Measurements from ENCODE around the gene MRPS25. TPM values are rescaled to one million over a fixed set of nuclear protein-coding genes. Genes with fewer than 3 reads are reported as not detected.

Gene MRPS25
- total and polyA plus RNA-seq, 2 donors from 2014 or later = 57.2 to 89.2 TPM

DNA sequence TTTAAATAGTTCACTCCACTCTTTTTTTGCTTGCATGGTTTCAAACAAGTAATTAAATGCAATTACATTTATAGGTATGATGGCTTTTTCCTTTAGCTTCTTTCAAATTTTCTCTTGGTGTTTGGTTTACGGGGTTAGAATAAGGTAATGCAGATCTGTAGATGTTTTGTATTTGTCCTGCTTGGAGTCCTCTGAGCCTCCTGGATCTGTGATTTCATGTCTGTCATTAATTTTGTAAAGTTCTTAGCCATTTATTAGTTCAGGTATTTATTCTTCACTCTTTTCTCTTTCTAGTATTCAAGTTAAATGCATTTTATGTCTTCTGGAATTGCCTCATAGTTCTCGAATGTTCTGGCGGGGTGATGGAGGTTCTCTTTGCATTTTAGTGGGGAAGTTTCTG is 1.4 kb upstream of the MRPS25 start:
- no peak overlapping the region for H3K27ac ChIP-seq (ENCODE audit: low read depth in 2 of 2, low read length in 2 of 2)
- FAIRE-seq (no peak), DNase-seq (no peak)
- H3K9me3 ChIP-seq (ENCODE audit: control insufficient read depth in 2 of 3, insufficient read depth in 1 of 3, low read length in 3 of 3) = no peaks in the 10 kb centered on the region
- H3K27me3 ChIP-seq (ENCODE audit: control insufficient read depth, insufficient read depth, low read length) = no peaks in the 10 kb centered on the region
- peaks cover 0 to 3% (median 0%) of the 10 kb centered on the region in 3 donors for H3K36me3 ChIP-seq (ENCODE audit: control insufficient read depth in 2 of 3, insufficient read depth in 3 of 3, low read length in 3 of 3)
- H3K4me1 ChIP-seq (ENCODE audit: control insufficient read depth in 2 of 3, insufficient read depth in 2 of 3, low read depth in 1 of 3, low read length in 3 of 3) = peaks cover 0 to 14% (median 12%) of the 10 kb centered on the region in 3 donors
- H3K4me3 ChIP-seq (ENCODE audit: low read length in 3 of 3) = no peak overlapping the region
- no peak overlapping the region for H3K9ac ChIP-seq (ENCODE audit: low read length in 3 of 3)
- no peak for TF ChIP-seq CTCF (IDR thresholded peaks at IDR 0.05; ENCODE audit: borderline replicate concordance, extremely low read depth, insufficient read depth)
- intact Hi-C loops (cut with DNase I) = no loop called here

DNA sequence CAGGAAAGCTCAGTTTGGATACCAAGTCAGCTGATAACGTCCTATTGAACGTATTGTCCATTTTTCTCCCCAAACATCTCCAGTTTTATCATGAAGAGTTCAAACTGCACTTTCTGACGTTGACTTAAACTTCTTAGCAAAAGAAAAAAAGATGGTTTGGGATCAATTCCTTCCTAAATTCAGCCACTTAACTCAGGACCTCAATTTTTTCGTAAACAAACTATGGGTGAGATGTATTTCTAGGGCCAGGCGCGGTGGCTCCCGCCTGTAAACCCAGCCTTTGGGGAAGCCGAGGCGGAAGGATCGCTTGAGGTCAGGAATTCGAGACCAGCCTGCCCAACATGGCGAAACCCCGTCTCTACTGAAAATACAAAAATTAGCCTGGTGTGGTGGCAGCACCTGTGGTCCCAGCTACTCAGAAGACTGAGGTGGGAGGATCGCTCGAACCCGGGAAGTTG is 464 bp upstream of the MRPS25 start:
- Histone ChIP-seq H3K27ac (ENCODE audit: low read depth in 2 of 2, low read length in 2 of 2) (peak overlapping the region in 1 of 2 donors; percentile 75), H3K4me3 (ENCODE audit: low read length in 3 of 3) (peak overlapping the region; percentile 74 to 95 (median 89)), H3K9ac (ENCODE audit: low read length in 3 of 3) (peak overlapping the region; percentile 32 to 78 (median 75)), H3K27me3 (ENCODE audit: control insufficient read depth, insufficient read depth, low read length) (no peaks in the 10 kb centered on the region), H3K36me3 (ENCODE audit: control insufficient read depth in 2 of 3, insufficient read depth in 3 of 3, low read length in 3 of 3) (no peaks in the 10 kb centered on the region), H3K9me3 (ENCODE audit: control insufficient read depth in 2 of 3, insufficient read depth in 1 of 3, low read length in 3 of 3) (no peaks in the 10 kb centered on the region), H3K4me1 (ENCODE audit: control insufficient read depth in 2 of 3, insufficient read depth in 2 of 3, low read depth in 1 of 3, low read length in 3 of 3) (peaks cover 0 to 14% (median 12%) of the 10 kb centered on the region in 3 donors)
- intact Hi-C loops (cut with DNase I) = no loop called here
- no peak for FAIRE-seq
- TF ChIP-seq CTCF (IDR thresholded peaks at IDR 0.05; ENCODE audit: borderline replicate concordance, extremely low read depth, insufficient read depth) = no peak
- no peak for DNase-seq

DNA sequence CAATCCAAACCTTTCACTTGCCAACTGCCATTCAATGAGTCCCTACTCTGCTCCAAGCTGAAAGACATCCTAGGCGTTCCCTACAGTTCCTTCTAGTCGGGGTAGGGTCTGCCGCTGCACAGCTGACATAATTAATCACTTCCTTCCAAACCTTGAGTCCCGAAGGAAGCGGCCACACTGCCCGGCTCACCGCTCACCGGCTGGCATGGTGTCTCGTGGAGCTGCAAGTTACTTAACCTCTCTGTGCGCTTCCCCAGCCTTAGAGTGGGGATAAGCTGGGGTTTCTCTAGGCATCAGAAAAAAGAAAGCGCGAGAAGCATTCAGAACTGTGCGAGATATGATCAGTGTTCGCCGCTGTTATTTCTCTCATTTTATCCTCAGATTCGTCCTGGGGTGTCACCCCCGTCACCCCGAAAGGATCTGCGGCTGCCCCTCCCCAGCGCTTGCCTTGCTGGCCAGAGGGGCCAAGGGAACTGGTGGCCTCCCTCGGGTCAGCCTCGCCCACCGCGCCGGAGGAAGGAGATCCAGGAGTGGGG is 748 bp downstream of the MRPS25 start:
- H3K36me3 ChIP-seq (ENCODE audit: control insufficient read depth in 2 of 3, insufficient read depth in 3 of 3, low read length in 3 of 3) = no peaks in the 10 kb centered on the region
- H3K4me1 ChIP-seq (ENCODE audit: control insufficient read depth in 2 of 3, insufficient read depth in 2 of 3, low read depth in 1 of 3, low read length in 3 of 3) = peaks cover 0 to 14% (median 12%) of the 10 kb centered on the region in 3 donors
- H3K27me3 ChIP-seq (ENCODE audit: control insufficient read depth, insufficient read depth, low read length) = no peaks in the 10 kb centered on the region
- no peaks in the 10 kb centered on the region for H3K9me3 ChIP-seq (ENCODE audit: control insufficient read depth in 2 of 3, insufficient read depth in 1 of 3, low read length in 3 of 3)
- peak overlapping the region; percentile 51 to 93 (median 78) for H3K9ac ChIP-seq (ENCODE audit: low read length in 3 of 3)
- no peak for TF ChIP-seq CTCF (IDR thresholded peaks at IDR 0.05; ENCODE audit: borderline replicate concordance, extremely low read depth, insufficient read depth)
- H3K4me3 ChIP-seq (ENCODE audit: low read length in 3 of 3) = peak overlapping the region; percentile 74 to 95 (median 89)
- H3K27ac ChIP-seq (ENCODE audit: low read depth in 2 of 2, low read length in 2 of 2) = peak overlapping the region; percentile 90 to 96
- DNase-seq (peak in 4 of 5 donors; percentile 21 to 55 (median 34)), FAIRE-seq (no peak)
- intact Hi-C loops (cut with DNase I) = no loop called here

Measured in kidney (tissue), 14 donors.